ENCODE measurements around the gene TRAP1.

GRCh38 chr16:3625331-3625730 is 92.0 kb downstream of the TRAP1 start:
- TF ChIP-seq EZH2 (IDR thresholded peaks at IDR 0.05; ENCODE audit: borderline replicate concordance, low read length) (no peak), CTCF (IDR thresholded peaks at IDR 0.05; ENCODE audit: low read length) (no peak)

Data from OCI-LY1 (cell line).